ENCODE results near the gene RNF213. TPM values are rescaled to one million over a fixed set of nuclear protein-coding genes. Genes with fewer than 3 reads are reported as not detected.

RNF213 gene
- total RNA-seq, 1 experiment from 2014 or later = 44.5 TPM

DNA sequence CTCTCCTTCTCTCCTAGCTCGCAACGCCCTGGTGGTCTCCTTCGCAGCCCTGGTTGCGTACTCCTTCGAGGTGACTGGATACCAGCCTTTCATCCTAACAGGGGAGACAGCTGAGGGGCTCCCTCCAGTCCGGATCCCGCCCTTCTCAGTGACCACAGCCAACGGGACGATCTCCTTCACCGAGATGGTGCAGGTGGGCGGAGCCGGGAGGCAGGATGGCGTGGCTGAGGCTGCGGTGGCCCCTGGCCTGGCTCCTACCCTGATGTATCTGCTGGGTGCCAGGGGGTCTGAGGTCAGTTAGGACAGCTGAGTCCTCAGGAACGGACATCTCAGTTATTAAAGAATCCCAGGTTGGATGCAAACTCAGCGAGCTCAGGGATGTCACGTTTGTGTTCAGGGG is 23.7 kb upstream of the RNF213 start:
- TF ChIP-seq POLR2AphosphoS5 (IDR thresholded peaks at IDR 0.05; ENCODE audit: low read depth, low read length) (no peak), REST (IDR thresholded peaks at IDR 0.05; ENCODE audit: low read depth) (no peak), ZFX (IDR thresholded peaks at IDR 0.05) (no peak), SP1 (IDR thresholded peaks at IDR 0.05; ENCODE audit: low read depth) (no peak), SIN3A (IDR thresholded peaks at IDR 0.05; ENCODE audit: low read depth) (no peak), ELF1 (IDR thresholded peaks at IDR 0.05; ENCODE audit: borderline replicate concordance, low read depth) (no peak), EZH2phosphoT487 (IDR thresholded peaks at IDR 0.05; ENCODE audit: borderline replicate concordance) (no peak), POLR2A (IDR thresholded peaks at IDR 0.05; ENCODE audit: borderline replicate concordance, extremely low read depth, insufficient read depth, insufficient read length) (no peak), CTCF (IDR thresholded peaks at IDR 0.05 in 2 of 3, conservative IDR thresholded peaks at IDR 0.05 in 1 of 3; ENCODE audit: borderline replicate concordance in 1 of 3, insufficient read depth in 1 of 3, low read depth in 2 of 3, low read length in 2 of 3) (no peak), ZNF274 (IDR thresholded peaks at IDR 0.05; ENCODE audit: low read depth, low read length) (no peak), JUND (IDR thresholded peaks at IDR 0.05) (no peak), TCF7L2 (IDR thresholded peaks at IDR 0.05; ENCODE audit: borderline replicate concordance, extremely low read depth, insufficient read depth, insufficient read length) (no peak), SRF (IDR thresholded peaks at IDR 0.05; ENCODE audit: low read depth) (no peak), MAX (IDR thresholded peaks at IDR 0.05) (no peak)
- TF ChIP-seq, protein P1, sequence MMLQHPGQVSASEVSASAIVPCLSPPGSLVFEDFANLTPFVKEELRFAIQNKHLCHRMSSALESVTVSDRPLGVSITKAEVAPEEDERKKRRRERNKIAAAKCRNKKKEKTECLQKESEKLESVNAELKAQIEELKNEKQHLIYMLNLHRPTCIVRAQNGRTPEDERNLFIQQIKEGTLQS (IDR thresholded peaks at IDR 0.05) = no peak
- peaks cover 18 to 22% of the 10 kb centered on the region in 2 experiments; a peak in 2 of 4 replicates for H3K9me3 ChIP-seq (ENCODE audit: control insufficient read depth in 1 of 2, insufficient read depth in 1 of 2, low read depth in 1 of 2, low read length in 2 of 2)
- H4K20me1 ChIP-seq (ENCODE audit: insufficient read depth) = no peaks in the 10 kb centered on the region
- POLR2A ChIA-PET = no interaction called here
- H3K27ac ChIP-seq (ENCODE audit: low read depth, low read length) = no peak overlapping the region
- intact Hi-C loops (cut with micrococcal nuclease) = no loop called here
- H3K36me3 ChIP-seq (ENCODE audit: control insufficient read depth in 1 of 2, insufficient read depth in 2 of 2, low read length in 2 of 2) = peaks cover 4 to 6% of the 10 kb centered on the region in 2 experiments
- no peaks in the 10 kb centered on the region for H3K4me1 ChIP-seq (ENCODE audit: control insufficient read depth in 1 of 2, insufficient read depth in 2 of 2, low read length in 2 of 2)
- no peak for ATAC-seq
- no peak overlapping the region for H3K9ac ChIP-seq (ENCODE audit: low read length)
- H3K9me2 ChIP-seq (ENCODE audit: insufficient read depth) = no peaks in the 10 kb centered on the region
- no peak overlapping the region for H2AFZ ChIP-seq (ENCODE audit: low read depth, low read length, poor library complexity, severe bottlenecking)
- no TSS peak for BruUV-seq (replicated peaks)
- H3K4me3 ChIP-seq (replicated peaks in 1 of 2; ENCODE audit: low read depth in 1 of 2, low read length in 2 of 2) = no peak overlapping the region
- CTCF ChIA-PET = no interaction called here
- no peak for DNase-seq (ENCODE audit: low read depth, low spot score)
- no peaks in the 10 kb centered on the region for H3K27me3 ChIP-seq (ENCODE audit: insufficient read depth, low read length)
- RAD21 ChIA-PET (ENCODE audit: low non-redundant PET in 1 of 2, low total read pairs in 2 of 2, uncharacterized antibody in 2 of 2, unreplicated experiment in 2 of 2) = no interaction called here
- no peaks in the 10 kb centered on the region for H3K79me2 ChIP-seq (ENCODE audit: insufficient read depth, low read length)
- no peak overlapping the region for H3K4me2 ChIP-seq (ENCODE audit: low read length)
